LHCN-M2 (cell line): ENCODE data around the gene ANLN. TPM values are rescaled to one million over a fixed set of nuclear protein-coding genes. Genes with fewer than 3 reads are reported as not detected.
"Not testable (repeated sequence)": the region's sequence is repeated elsewhere in the genome, so short reads cannot be mapped to it uniquely, and the experiment has no call there.

Experiments used
- DNase-seq: peaks from one replicate; pipeline ENCODE4 v3.0.0-alpha.2; 2012; ENCODE audit warnings: low read depth
- total RNA-seq: library from RNA; depleted of rRNA; stranded (reverse); fragments of >200 nt; gene quantifications from 2 replicates; pipeline ENCODE4 v1.2.3, GENCODE V29; 2014

The ANLN gene
- total RNA-seq, 1 experiment from 2014 or later: 373 TPM

DNA sequence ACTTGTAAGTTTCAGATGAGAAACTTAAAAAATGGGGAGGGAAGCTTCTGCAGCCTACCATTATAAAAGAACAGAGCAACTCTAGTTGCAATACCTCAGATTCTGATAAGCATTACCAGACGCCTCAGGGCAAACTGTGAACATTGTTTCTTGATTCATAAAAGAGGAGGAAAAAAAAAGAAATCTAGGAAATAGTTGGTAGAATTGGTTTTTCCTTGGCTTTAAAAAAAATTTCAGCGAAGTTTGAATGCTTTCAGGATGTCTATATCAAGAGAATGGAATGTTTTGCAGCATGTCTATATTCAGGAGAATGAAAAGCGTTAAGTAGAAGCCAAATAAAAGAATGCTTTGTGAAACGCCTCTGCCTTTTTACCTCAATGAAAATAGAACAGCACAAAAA, 17.5 kb upstream of the ANLN start:
- DNase-seq: no peak

GRCh38 chr7:36378555-36378954, 11.1 kb upstream of the ANLN start:
- DNase-seq: not testable (repeated sequence)

- no peak for DNase-seq
These were observed 9.7 kb upstream of the ANLN start for GRCh38 chr7:36379831-36380504.

DNA sequence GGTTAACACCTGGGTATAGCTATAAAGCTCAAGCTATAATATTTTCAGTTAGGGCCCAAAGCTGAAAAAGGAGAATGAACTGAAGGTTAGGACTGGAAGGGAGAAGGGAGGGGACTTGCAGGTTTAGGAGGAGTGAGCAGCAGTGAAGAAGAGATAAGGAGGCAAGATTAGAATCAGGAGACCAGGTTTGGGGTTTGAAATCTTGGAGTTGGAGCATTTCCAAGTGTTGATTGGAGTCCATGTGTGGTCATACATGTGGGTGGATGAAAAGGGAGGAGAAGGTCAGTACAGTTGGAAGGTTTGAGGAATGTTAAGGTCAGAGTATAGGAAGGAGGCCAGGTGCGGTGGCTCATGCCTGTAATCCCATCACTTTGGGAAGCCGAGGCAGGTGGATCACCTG, 8.6 kb upstream of the ANLN start:
- DNase-seq: no peak

DNA sequence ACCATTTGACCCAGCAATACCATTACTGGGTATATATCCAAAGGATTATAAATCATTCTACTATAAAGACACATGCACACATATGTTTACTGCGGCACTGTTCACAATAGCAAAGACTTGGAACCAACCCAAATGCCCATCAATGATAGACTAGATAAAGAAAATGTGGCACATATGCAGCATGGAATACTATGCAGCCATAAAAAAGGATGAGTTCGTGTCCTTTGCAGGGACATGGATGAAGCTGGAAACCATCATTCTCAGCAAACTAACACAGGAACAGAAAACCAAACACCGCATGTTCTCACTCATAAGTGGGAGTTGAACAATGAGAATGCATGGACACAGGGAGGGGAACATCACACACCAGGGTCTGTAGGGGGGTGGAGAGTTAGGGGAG, 6.4 kb upstream of the ANLN start:
- DNase-seq: not testable (repeated sequence)

- DNase-seq: not testable (repeated sequence)
These were observed 4.0 kb upstream of the ANLN start for GRCh38 chr7:36385646-36386045.

DNA sequence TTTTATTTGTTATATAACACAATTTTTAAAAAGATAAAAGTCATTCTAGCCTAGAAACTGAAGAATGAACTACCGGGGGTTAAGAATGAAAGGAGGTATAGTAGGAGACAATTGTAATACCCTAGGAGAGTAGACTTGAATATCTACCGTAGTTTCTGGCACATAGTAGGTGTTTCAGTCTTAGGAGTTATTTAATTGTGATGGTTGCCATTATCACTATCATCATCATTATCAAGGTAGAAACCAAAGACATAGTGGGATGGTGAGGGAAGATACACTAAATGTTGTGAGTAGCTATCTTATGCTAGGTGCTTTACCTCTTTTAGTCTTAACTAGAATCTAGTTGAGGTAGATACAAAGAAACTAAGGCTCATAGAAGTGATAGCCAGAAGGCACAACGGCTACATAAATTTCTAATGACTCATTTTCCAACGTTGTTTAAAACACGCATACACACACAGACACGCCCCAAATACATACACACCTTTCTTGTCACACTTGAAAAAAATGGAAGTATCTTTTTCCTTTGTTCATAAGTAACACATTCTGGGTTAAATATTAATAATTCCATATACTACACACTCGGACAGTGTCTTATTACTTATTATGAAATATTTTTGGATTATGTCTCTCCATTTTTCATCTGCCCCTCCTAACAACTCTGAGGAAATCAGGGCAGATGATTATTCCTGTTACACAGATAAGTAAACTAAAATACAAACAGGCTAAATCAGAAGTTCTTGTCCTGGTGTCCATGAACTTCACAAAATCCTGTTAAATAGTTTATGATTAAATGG, 2.0 kb upstream of the ANLN start:
- DNase-seq: no peak

DNA sequence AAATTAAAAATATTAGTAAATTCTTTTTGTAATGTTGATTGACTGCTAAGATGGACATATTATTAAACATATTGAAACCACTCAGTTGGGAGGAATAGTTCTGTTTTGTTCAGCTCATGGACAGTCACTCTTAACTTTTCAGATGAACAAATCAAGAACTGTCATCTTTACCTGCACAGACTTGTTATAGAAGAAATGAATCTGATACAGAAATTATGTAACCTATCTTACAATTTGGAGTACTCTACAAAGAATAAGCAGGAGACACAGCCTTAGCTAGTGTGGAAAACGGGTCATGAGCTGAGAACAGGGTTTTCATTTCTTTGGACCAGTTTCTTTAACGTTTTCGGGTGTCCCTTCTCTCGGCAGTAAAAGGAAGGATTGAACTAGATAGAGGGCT, 1.2 kb upstream of the ANLN start:
- no peak for DNase-seq

- peak; percentile 96 for DNase-seq
These were observed 783 bp downstream of the ANLN start for GRCh38 chr7:36390199-36391090.

DNA sequence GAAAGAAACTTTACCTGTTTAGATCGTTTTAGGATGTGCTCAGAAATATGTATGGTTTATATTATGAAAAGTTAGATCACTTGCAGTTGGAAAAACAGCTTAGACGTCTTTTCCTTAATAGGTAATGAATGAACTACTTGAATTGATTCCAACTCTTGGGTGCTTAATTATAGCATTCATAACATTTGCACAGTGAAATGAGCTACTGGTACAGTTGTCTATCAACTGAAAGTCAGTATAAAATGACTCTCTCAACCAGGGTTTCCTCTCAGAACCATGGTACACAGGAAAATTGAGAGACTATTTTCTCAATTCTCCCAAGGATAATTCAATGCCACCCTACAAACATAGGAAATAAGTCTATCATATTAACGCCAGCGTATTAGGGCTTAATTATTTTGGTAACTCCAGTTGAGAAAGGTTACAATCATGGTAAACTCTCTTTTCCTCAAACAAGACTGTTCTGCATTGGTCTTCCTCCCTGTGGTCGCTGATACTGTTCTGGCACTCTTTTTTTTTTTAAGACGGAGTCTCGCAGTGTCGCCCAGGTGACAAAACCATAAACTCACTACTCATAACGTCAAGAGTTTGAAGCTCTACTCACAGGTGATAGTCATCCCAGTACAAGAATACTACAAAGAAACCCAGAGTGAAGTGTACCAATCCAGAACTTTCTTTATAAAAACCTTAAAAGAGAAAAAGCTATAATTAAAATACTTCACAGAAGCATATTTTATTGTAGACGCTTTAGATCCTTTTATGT, 2.0 kb downstream of the ANLN start:
- DNase-seq: peak; percentile 52

DNA sequence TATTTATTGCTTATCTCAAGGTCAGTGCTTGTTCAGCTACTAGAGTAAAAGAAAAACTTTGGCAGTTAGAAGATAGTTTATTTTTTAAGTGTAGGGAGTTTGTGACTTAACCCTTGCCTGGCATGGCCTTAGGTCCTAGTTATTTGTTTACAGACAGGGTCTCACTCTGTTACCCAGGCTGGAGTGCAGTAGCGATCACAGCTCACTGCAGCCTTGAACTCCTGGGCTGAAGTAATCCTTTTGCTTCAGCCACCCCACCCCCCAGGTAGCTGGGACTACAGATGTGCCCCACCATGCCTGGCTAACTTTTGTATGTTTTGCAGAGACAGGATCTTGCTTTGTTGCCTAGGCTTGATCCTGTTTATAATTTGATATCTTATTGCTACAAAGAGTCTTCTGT, 4.2 kb downstream of the ANLN start:
- no peak for DNase-seq

DNA sequence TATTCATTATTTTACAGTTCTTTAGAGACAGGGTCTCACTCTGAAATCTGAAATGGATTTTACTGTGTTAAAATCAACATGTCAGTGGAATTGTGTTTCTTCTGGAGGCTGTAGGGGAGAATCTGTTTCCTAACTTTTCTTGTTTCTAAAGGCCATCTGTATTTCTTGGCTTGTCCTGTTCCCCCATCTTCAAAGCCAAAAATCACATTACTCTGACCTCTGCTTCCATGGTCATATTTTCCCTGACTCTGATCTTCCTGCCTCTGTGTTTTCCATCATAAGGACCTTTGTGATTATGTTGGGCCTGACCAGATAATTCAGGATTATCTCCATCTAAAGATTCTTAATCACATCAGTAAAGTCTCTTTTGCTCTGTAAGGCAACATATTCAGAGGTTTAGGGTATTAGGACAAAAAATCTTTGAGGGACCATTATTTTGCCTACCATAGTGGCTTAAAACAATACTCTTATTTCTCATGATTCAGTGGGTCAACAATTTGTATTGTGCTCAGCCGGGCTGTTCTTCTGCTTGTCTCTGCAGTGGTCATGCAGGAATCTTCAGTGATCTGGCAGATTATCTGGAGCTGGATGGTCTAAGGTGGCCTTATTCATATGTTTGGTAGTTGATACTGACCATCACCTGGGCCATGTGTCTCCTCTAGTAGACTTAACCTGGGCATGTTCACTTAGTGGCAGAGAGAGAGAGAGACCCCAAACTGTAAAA, 5.7 kb downstream of the ANLN start:
- DNase-seq: no peak

- no peak for DNase-seq
These were observed 6.5 kb downstream of the ANLN start for GRCh38 chr7:36396150-36396549.

GRCh38 chr7:36400036-36400435, 10.4 kb downstream of the ANLN start:
- no peak for DNase-seq

DNA sequence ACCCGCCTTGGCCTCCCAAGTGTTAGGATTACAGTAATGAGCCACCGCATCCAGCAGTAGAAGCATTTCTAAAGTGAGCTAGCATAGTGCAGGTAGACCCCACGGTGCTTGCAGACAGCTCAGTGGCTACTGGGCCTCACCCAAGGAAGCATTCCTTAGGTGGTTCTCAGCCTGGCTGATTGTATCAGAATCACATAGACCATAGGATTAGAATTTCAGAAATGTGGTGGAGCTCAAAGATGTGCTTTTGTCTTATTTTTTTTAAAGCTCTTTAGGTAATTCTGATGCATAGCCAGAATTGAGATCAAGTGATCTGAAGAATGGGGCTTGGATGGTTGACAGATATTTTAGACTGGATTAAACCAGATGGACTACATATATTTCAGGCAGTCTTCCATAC, 10.9 kb downstream of the ANLN start:
- no peak for DNase-seq

DNA sequence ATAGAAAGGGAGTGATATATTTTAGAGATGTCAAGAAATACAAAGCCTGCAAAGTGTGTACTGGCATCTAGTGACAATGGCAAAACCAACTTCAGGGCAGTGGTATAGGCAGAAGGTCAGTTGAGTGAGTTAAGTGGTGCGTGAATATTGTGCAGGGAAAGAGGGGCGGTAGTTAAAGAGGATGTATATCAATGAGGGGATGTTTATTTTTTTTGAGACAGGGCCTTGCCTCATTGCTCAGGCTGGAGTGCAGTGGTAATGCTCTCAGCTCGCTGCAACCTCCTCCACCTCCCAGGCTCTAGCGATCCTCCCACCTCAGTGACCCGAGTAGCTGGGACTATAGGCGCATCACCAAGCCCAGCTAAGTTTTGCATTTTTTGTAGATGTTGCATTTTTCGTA, 13.8 kb downstream of the ANLN start:
- DNase-seq: no peak

DNA sequence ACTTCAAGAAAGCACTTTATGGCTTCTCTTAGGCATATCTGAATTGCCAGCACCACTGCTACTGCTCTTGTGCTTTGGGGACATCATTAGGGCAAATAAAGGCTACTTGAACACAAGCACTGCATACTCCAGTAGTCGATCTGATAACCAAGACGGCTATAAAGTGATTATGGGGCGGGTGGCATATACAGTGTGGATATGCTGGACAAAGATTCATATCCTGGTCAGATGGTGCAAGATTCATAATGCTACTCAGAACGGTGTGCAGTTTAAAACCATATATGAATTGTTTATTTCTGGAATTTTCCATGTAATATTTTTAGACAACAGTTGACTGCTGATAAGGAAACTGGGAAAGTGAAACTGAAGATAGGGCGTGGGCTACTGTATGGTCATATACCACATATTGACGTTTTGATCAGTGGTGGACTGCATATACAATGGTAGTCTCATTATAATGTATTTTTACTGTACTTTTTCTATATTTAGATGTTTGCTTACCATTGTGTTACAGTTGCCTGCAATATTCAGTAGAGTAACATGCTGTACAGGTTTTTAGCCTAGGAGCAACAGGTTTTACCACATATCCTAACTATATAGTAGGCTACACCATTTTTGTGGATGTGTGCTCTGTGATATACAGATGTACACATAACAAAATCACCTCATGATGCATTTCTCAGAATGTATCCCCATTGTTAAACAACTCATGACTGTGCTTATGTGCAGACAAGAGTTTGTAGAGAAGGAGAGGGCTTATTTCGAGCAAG, 15.2 kb downstream of the ANLN start:
- DNase-seq: no peak

DNA sequence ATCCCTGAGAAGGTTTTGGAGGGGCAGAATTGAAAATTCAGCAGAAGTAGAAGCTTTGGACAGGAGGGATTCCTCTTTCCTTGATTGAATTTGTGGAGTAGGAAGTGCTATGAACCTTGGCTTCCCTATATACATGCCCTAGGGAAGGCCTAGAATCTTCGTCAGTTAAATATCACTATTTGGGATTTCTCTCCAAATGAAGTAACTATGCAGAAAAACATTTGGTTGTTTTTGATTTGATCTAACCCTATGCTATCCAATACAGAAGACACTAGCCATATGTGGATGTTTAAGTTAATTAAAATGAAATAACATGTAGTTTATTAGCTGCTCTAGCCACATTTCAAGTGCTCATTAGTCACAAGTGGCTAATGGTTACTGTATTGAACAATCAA, 15.7 kb downstream of the ANLN start:
- no peak for DNase-seq

DNA sequence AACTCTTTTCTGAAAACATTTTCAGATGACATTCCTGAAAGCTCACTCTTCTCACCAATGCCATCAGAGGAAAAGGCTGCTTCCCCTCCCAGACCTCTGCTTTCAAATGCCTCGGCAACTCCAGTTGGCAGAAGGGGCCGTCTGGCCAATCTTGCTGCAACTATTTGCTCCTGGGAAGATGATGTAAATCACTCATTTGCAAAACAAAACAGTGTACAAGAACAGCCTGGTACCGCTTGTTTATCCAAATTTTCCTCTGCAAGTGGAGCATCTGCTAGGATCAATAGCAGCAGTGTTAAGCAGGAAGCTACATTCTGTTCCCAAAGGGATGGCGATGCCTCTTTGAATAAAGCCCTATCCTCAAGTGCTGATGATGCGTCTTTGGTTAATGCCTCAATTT, 16.5 kb downstream of the ANLN start:
- no peak for DNase-seq
